GM23248 (cell line): ENCODE results near the gene GSTT2.
"Not testable (repeated sequence)": the region's sequence is repeated elsewhere in the genome, so short reads cannot be mapped to it uniquely, and the experiment has no call there.

ENCODE experiments used
- EZH2 ChIP-seq: fragments of 200-600 bp; sonication (generic); IDR thresholded peaks from 2 replicates; pipeline ENCODE4 v1.6.1; 2018; ENCODE audit warnings: antibody characterized with exemption, mild to moderate bottlenecking; ENCODE audit not compliant: insufficient read depth, poor library complexity, severe bottlenecking
- EZH2phosphoT487 ChIP-seq: fragments of 200-600 bp; sonication (generic); IDR thresholded peaks from 2 replicates; pipeline ENCODE4 v1.6.1; 2018; ENCODE audit warnings: antibody characterized with exemption, moderate library complexity, mild to moderate bottlenecking, low read depth; ENCODE audit not compliant: insufficient read depth

GRCh38 chr22:23974836-23975352 lies 5.0 kb upstream of the GSTT2 start:
- TF ChIP-seq EZH2, EZH2phosphoT487: not testable (repeated sequence)
